ENCODE results near the gene SLC16A1. TPM values are rescaled to one million over a fixed set of nuclear protein-coding genes. Genes with fewer than 3 reads are reported as not detected.

Gene SLC16A1
- total and polyA plus RNA-seq, 2 experiments from 2014 or later: 231 to 593 TPM

DNA sequence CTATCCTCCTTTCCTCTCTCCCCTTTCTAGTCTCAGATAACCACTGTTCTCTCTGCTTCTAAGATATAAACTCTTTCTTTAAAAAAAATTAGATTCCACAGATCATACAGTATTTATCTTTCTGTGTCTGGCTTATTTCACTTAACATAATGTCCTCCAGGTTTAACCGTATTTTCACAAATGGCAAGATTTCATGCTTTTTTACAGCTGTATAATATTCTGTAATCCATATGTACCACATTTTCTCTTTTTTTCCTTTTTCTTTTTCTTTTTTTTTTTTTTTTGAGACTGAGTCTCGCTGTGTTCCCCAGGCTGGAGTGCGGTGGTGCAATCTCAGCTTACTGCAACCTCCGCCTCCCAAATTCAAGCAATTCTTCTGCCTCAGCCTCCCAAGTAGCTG is 5.1 kb upstream of the SLC16A1 start:
- H3K27me3 ChIP-seq (ENCODE audit: insufficient read depth): no peaks in the 10 kb centered on the region
- H3K36me3 ChIP-seq (ENCODE audit: insufficient read depth): peaks cover 31% of the 10 kb centered on the region
- no peak overlapping the region for H3K4me3 ChIP-seq
- H3F3A ChIP-seq (replicated peaks; ENCODE audit: low read depth): 0 out of 2 replicates have a peak, but pooled peaks cover 9% of the 10 kb centered on the region
- H2AFZ ChIP-seq: no peak overlapping the region
- no peak overlapping the region for H3K27ac Mint-ChIP-seq
- no peak overlapping the region; the same call in 2 of the 3 replicates for H3K4me3 Mint-ChIP-seq
- H3K36me3 Mint-ChIP-seq (ENCODE audit: low read depth): peaks cover 51% of the 10 kb centered on the region
- TF ChIP-seq, protein P1, sequence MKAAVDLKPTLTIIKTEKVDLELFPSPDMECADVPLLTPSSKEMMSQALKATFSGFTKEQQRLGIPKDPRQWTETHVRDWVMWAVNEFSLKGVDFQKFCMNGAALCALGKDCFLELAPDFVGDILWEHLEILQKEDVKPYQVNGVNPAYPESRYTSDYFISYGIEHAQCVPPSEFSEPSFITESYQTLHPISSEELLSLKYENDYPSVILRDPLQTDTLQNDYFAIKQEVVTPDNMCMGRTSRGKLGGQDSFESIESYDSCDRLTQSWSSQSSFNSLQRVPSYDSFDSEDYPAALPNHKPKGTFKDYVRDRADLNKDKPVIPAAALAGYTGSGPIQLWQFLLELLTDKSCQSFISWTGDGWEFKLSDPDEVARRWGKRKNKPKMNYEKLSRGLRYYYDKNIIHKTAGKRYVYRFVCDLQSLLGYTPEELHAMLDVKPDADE (IDR thresholded peaks at IDR 0.05): no peak
- TF ChIP-seq ZNF114 (CRISPR knock-in tag; IDR thresholded peaks at IDR 0.05) (no peak), EZH2phosphoT487 (IDR thresholded peaks at IDR 0.05; ENCODE audit: unreplicated experiment) (no peak), ZNF331 (CRISPR knock-in tag; IDR thresholded peaks at IDR 0.05; ENCODE audit: low read depth) (no peak), CTCF (conservative IDR thresholded peaks at IDR 0.05; ENCODE audit: low read depth in 2 of 2) (no peak), REST (IDR thresholded peaks at IDR 0.05; ENCODE audit: unreplicated experiment) (no peak), ZNF462 (CRISPR knock-in tag; IDR thresholded peaks at IDR 0.05) (no peak), POLR2AphosphoS5 (IDR thresholded peaks at IDR 0.05; ENCODE audit: low read depth) (no peak), CREB1 (CRISPR knock-in tag; IDR thresholded peaks at IDR 0.05; ENCODE audit: low read depth) (no peak), STAT1 (IDR thresholded peaks at IDR 0.05; ENCODE audit: unreplicated experiment) (no peak), NANOG (IDR thresholded peaks at IDR 0.05; ENCODE audit: borderline replicate concordance) (no peak), EZH2 (IDR thresholded peaks at IDR 0.05; ENCODE audit: low read depth, unreplicated experiment) (no peak), JUNB (IDR thresholded peaks at IDR 0.05; ENCODE audit: unreplicated experiment) (no peak)
- H3K4me1 ChIP-seq (ENCODE audit: insufficient read depth): peaks cover 25% of the 10 kb centered on the region
- H3K27me3 Mint-ChIP-seq (ENCODE audit: insufficient read depth, low read depth, poor library complexity): peaks cover 6% of the 10 kb centered on the region
- no peak overlapping the region for H3K4me2 ChIP-seq
- no peaks in the 10 kb centered on the region for H3K9me2 ChIP-seq (ENCODE audit: insufficient read depth)
- no peak overlapping the region for H3K27ac ChIP-seq (ENCODE audit: low read depth)
- peaks cover 82% of the 10 kb centered on the region for H3K79me2 ChIP-seq (replicated peaks; ENCODE audit: insufficient read depth)
- ATAC-seq (no peak), DNase-seq (ENCODE audit: low spot score) (no peak)
- H3K4me1 Mint-ChIP-seq: peaks cover 19% of the 10 kb centered on the region
- H3K9me3 Mint-ChIP-seq: no peaks in the 10 kb centered on the region
- H4K20me1 ChIP-seq (replicated peaks; ENCODE audit: insufficient read depth): peaks cover 7% of the 10 kb centered on the region; the same call in 1 of the 2 replicates

All from GM23338 (cell line).